GM23248 (cell line): ENCODE data around the gene NPAS3.

Source experiments
- EZH2 ChIP-seq: fragments of 200-600 bp; sonication (generic); IDR thresholded peaks from 2 replicates; pipeline ENCODE4 v1.6.1; 2018; ENCODE audit warnings: antibody characterized with exemption, mild to moderate bottlenecking; ENCODE audit not compliant: insufficient read depth, poor library complexity, severe bottlenecking
- EZH2phosphoT487 ChIP-seq: fragments of 200-600 bp; sonication (generic); IDR thresholded peaks from 2 replicates; pipeline ENCODE4 v1.6.1; 2018; ENCODE audit warnings: antibody characterized with exemption, moderate library complexity, mild to moderate bottlenecking, low read depth; ENCODE audit not compliant: insufficient read depth

DNA sequence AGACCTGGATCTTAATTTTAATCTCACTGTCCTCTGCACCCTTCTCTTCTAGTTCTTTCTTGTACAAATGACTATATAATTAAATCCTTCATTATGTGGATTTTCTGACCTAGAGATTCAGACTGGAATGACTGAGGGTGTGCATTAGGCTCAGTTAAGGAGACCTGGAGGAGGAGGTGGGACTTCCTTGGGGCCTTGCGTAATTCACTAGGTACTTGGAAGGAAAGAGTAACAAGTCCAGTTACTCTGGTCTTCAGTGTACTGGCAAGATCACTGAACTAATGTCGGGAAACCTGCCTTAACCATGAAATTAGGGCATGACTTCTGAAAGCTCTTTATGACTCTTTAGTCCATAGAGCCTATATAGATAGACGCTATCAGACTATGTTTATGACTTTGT lies 570.8 kb downstream of the NPAS3 start:
- TF ChIP-seq EZH2 (no peak), EZH2phosphoT487 (no peak)
